Heart left ventricle (tissue), 13 donors: Measurements from ENCODE around the gene CDH23.

Experiments
- POLR2A ChIP-seq, 2 donors: fragments of 450-650 bp; IDR thresholded peaks; one replicate each; pipeline ENCODE4 v1.6.1; 2017; ENCODE audit warnings: antibody characterized with exemption in 2 of 2, mild to moderate bottlenecking in 2 of 2, moderate library complexity in 2 of 2
- TF ChIP-seq, protein P1 (sequence below), 12 donors: fragments of 200-600 bp; sonication (generic) in 4 of 12; IDR thresholded peaks; one replicate each; pipeline versions ENCODE4 v1.5.0 to v1.8.0; 2018 to 2022; ENCODE audit warnings: antibody characterized with exemption in 12 of 12, mild to moderate bottlenecking in 5 of 12
- donor health status: ischemic (EF 13 %, LVEDD 7.1; RV severe dilation, severe dysfunction).
- donor health status: DM: no; HTN: yes; CAD: no.
- donor health status: DM: no; HTN: no; CAD: no.
- donor health status: ischemic (EF 25% LVEDD 6.9; RV normal size, moderate dysfunction).
- donor health status: ischemic (EF 25% LVEDD 5.7; RV mildly dilated, moderate dysfunction).
- donor health status: ischemic (EF 35%, LVEDD 5.7; RV mildly dilated, moderate dysfunction).
- donor health status: nonischemic (EF 11% LVEDD 7.7; RV severe dilation, severe dysfunction).
- donor health status: DM: yes; HTN: yes; CAD: no.
- donor health status: PGD.
- donor health status: ischemic (EF 29% LVEDD 5.4; RV normal size, mild dysfunction).
- donor health status: nonischemic (EF 23%, LVEDD 6.1; RV moderate dilation, normal function).

DNA sequence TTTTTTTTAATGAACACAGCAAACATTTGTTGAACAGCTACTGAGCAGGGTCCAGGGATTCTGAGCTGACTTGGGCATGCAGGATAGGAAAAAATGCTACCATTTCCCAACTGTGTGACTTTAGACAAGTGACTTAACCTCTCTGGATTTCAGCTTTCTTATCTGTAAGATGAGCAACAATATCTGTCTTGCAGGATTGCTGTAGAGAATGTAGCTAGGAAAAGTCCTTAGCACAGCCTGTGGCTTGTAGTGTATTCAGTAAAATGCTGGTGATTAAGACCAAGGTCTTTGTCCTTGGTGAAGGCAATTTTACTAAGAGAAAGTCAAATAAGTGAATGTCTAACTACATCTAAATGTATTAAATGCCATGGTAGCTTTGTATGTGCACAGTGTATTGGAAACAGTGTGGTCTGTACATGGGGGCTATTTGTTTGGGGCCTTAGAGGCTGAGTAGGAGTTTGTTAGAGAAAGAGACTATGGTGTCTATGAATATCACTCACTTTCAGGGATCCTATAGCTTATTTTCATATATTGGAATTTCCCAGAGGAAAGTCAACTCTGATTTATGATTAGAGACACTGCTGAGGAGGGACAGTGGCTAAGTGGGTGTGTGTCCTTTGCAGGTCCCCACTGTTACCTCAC is 118.9 kb downstream of the CDH23 start:
- TF ChIP-seq, protein P1, sequence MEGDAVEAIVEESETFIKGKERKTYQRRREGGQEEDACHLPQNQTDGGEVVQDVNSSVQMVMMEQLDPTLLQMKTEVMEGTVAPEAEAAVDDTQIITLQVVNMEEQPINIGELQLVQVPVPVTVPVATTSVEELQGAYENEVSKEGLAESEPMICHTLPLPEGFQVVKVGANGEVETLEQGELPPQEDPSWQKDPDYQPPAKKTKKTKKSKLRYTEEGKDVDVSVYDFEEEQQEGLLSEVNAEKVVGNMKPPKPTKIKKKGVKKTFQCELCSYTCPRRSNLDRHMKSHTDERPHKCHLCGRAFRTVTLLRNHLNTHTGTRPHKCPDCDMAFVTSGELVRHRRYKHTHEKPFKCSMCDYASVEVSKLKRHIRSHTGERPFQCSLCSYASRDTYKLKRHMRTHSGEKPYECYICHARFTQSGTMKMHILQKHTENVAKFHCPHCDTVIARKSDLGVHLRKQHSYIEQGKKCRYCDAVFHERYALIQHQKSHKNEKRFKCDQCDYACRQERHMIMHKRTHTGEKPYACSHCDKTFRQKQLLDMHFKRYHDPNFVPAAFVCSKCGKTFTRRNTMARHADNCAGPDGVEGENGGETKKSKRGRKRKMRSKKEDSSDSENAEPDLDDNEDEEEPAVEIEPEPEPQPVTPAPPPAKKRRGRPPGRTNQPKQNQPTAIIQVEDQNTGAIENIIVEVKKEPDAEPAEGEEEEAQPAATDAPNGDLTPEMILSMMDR (IDR thresholded peaks at IDR 0.05) = no peak
- no peak for TF ChIP-seq POLR2A (IDR thresholded peaks at IDR 0.05)
